SK-N-SH (cell line): Measurements from ENCODE around the gene BBOF1. TPM values are rescaled to one million over a fixed set of nuclear protein-coding genes. Genes with fewer than 3 reads are reported as not detected.

ENCODE experiments used
- CTCF ChIA-PET: fragments of 300-600, 350-600 bp; formaldehyde crosslinking; extraction: SDS; loops from one replicate; lab custom pipeline; 2021; lab: Yijun Ruan, JAX
- POLR2A ChIA-PET: fragments of 350-600 bp; sonication (Branson Sonifier 250); formaldehyde crosslinking; extraction: SDS; loops from one replicate; lab custom pipeline; 2020; ENCODE audit warnings: antibody characterized with exemption, inconsistent platforms; lab: Yijun Ruan, JAX
- DNase-seq: peaks from one replicate; pipeline ENCODE4 v3.0.0; 2012
- H2AFZ ChIP-seq: fragments of 200-600 bp; sonication (generic); 2 replicates; pipeline ENCODE4 v1.8.1; 2016; ENCODE audit warnings: antibody characterized with exemption, mild to moderate bottlenecking, low read depth
- H3F3A ChIP-seq: fragments of 200-600 bp; sonication (generic); replicated peaks from 2 replicates; pipeline ENCODE3; 2016; ENCODE audit warnings: antibody characterized with exemption, mild to moderate bottlenecking; ENCODE audit not compliant: insufficient read depth
- H3K27ac ChIP-seq, 2 experiments: fragments of 200-500 bp in 1 of 2; fragments of 200-600 bp in 1 of 2; sonication (Bioruptor generic) in 1 of 2; sonication (generic), shearing (Covaris generic) in 1 of 2; 2 replicates each; pipeline versions ENCODE4 v1.5.1 to v1.6.1; 2014 to 2016; ENCODE audit warnings: low read depth in 2 of 2, inconsistent platforms in 1 of 2, low read length in 1 of 2, mild to moderate bottlenecking in 1 of 2, mixed read lengths in 1 of 2
- H3K27me3 ChIP-seq: fragments of 200-600 bp; sonication (generic), shearing (Covaris generic); 2 replicates; pipeline ENCODE4 v1.6.1; 2016; ENCODE audit warnings: mixed run types; ENCODE audit not compliant: insufficient read depth
- H3K36me3 ChIP-seq, 2 experiments: fragments of 200-500 bp in 1 of 2; fragments of 200-600 bp in 1 of 2; sonication (Bioruptor generic) in 1 of 2; sonication (generic) in 1 of 2; replicated peaks in 1 of 2; 2 replicates each; pipeline versions ENCODE3 to v1.5.1; 2014 to 2016; ENCODE audit warnings: low read length in 1 of 2, mild to moderate bottlenecking in 1 of 2; ENCODE audit not compliant: insufficient read depth in 2 of 2, control insufficient read depth in 1 of 2
- H3K4me1 ChIP-seq, 2 experiments: fragments of 200-500 bp in 1 of 2; fragments of 200-600 bp in 1 of 2; sonication (Bioruptor generic) in 1 of 2; sonication (generic), shearing (Covaris generic) in 1 of 2; 2 replicates each; pipeline versions ENCODE4 v1.5.1 to v1.6.1; 2014 to 2016; ENCODE audit warnings: low read depth in 1 of 2, low read length in 1 of 2, mixed run types in 1 of 2; ENCODE audit not compliant: insufficient read depth in 2 of 2, control insufficient read depth in 1 of 2
- H3K4me2 ChIP-seq: fragments of 200-600 bp; sonication (generic), shearing (Covaris generic); 2 replicates; pipeline ENCODE4 v1.6.1; 2017; ENCODE audit warnings: mixed run types
- H3K4me3 ChIP-seq, 2 experiments: fragments of 200-500 bp in 1 of 2; fragments of 200-600 bp in 1 of 2; sonication (Bioruptor generic) in 1 of 2; sonication (generic), shearing (Covaris generic) in 1 of 2; 2 replicates each; pipeline versions ENCODE4 v1.5.1 to v1.8.1; 2014 to 2016; ENCODE audit warnings: low read depth in 2 of 2, inconsistent platforms in 1 of 2, low read length in 1 of 2, mild to moderate bottlenecking in 1 of 2, mixed read lengths in 1 of 2, moderate library complexity in 1 of 2
- H3K79me2 ChIP-seq: fragments of 200-600 bp; sonication (generic); 2 replicates; pipeline ENCODE4 v1.8.1; 2017; ENCODE audit warnings: mild to moderate bottlenecking; ENCODE audit not compliant: insufficient read depth
- H3K9ac ChIP-seq: fragments of 200-600 bp; sonication (generic); 2 replicates; pipeline ENCODE4 v1.6.1; 2017; ENCODE audit warnings: mixed run types
- H3K9me2 ChIP-seq: fragments of 200-600 bp; sonication (generic); 2 replicates; pipeline ENCODE4 v1.6.1; 2017; ENCODE audit warnings: mixed run types
- H3K9me3 ChIP-seq: fragments of 200-600 bp; sonication (generic); 2 replicates; pipeline ENCODE4 v1.6.1; 2017; ENCODE audit warnings: mixed run types, mild to moderate bottlenecking, moderate library complexity
- H4K20me1 ChIP-seq: fragments of 200-600 bp; sonication (generic); 2 replicates; pipeline ENCODE4 v1.6.1; 2017; ENCODE audit warnings: mild to moderate bottlenecking, mixed run types; ENCODE audit not compliant: insufficient read depth
- CHD2 ChIP-seq: fragments of 150-350 bp; IDR thresholded peaks from 2 replicates; pipeline ENCODE4 v1.6.1; 2018; ENCODE audit warnings: low read length; ENCODE audit not compliant: partially characterized antibody
- ELF1 ChIP-seq: IDR thresholded peaks from 2 replicates; pipeline ENCODE4 v1.4.0; 2012
- EZH2phosphoT487 ChIP-seq: fragments of 200-600 bp; sonication (generic); IDR thresholded peaks from 2 replicates; pipeline ENCODE4 v1.6.1; 2017; ENCODE audit warnings: low read depth, mixed run types, mild to moderate bottlenecking, antibody characterized with exemption, moderate library complexity, borderline replicate concordance
- FOXM1 ChIP-seq: IDR thresholded peaks from 2 replicates; pipeline ENCODE4 v1.4.0; 2012; ENCODE audit warnings: low read depth, mild to moderate bottlenecking
- GABPA ChIP-seq: IDR thresholded peaks from 2 replicates; pipeline ENCODE4 v1.4.0; 2012; ENCODE audit warnings: low read depth, mild to moderate bottlenecking
- GATA2 ChIP-seq: sonication (generic); formaldehyde crosslinking; IDR thresholded peaks from 2 replicates; pipeline ENCODE4 v1.5.0; 2020; ENCODE audit warnings: mild to moderate bottlenecking, missing genetic modification reagents
- IRF3 ChIP-seq: fragments of 150-350 bp; IDR thresholded peaks from 2 replicates; pipeline ENCODE4 v1.6.1; 2016; ENCODE audit warnings: mild to moderate bottlenecking, low read depth, low read length
- JUND ChIP-seq: IDR thresholded peaks from 2 replicates; pipeline ENCODE4 v1.4.0; 2012
- MEF2A ChIP-seq: IDR thresholded peaks from 2 replicates; pipeline ENCODE4 v1.4.0; 2012; ENCODE audit warnings: low read depth, borderline replicate concordance
- NRF1 ChIP-seq: IDR thresholded peaks from 2 replicates; pipeline ENCODE4 v1.6.1; 2012; ENCODE audit warnings: low read depth, mild to moderate bottlenecking, low read length
- PBX3 ChIP-seq: IDR thresholded peaks from 2 replicates; pipeline ENCODE4; 2012
- POLR2AphosphoS5 ChIP-seq: IDR thresholded peaks from 2 replicates; pipeline ENCODE4 v1.6.1; 2012; ENCODE audit warnings: low read depth, low read length
- RAD21 ChIP-seq: IDR thresholded peaks from 2 replicates; pipeline ENCODE4 v1.6.1; 2012; ENCODE audit warnings: mild to moderate bottlenecking, low read length
- REST ChIP-seq: IDR thresholded peaks from 2 replicates; pipeline ENCODE4 v1.6.1; 2012; ENCODE audit warnings: mild to moderate bottlenecking, low read depth, low read length, moderate library complexity
- RXRA ChIP-seq: IDR thresholded peaks from 2 replicates; pipeline ENCODE4 v1.4.0; 2012; ENCODE audit warnings: low read depth, mild to moderate bottlenecking, borderline replicate concordance
- SIN3A ChIP-seq: IDR thresholded peaks from 2 replicates; pipeline ENCODE4 v1.6.1; 2012; ENCODE audit warnings: low read depth, mild to moderate bottlenecking, low read length, moderate library complexity, borderline replicate concordance
- SMC3 ChIP-seq: IDR thresholded peaks from 2 replicates; pipeline ENCODE4 v1.6.1; 2012; ENCODE audit warnings: low read depth, low read length, improper control_type of control experiment
- TEAD4 ChIP-seq: IDR thresholded peaks from 2 replicates; pipeline ENCODE4 v1.4.0; 2012; ENCODE audit warnings: mild to moderate bottlenecking, borderline replicate concordance; ENCODE audit not compliant: insufficient read depth
- WGBS: methylation state at CpG from one replicate; pipeline ENCODE4 v1.1.6; 2017; ENCODE audit warnings: low lambda C conversion rate; 5-methylcytosine and 5-hydroxymethylcytosine counted together
- polyA plus RNA-seq, 3 experiments: library from polyadenylated mRNA; depleted of rRNA; stranded (reverse); fragments of >200 nt; gene quantifications; 2 replicates each; pipeline ENCODE4 v1.2.3, GENCODE V29; 2012
- TF ChIP-seq, protein P1 (sequence below): fragments of 200-600 bp; sonication (generic); IDR thresholded peaks from 2 replicates; pipeline ENCODE4 v1.6.1; 2017; ENCODE audit warnings: antibody characterized with exemption, mild to moderate bottlenecking, moderate library complexity

The BBOF1 gene
- polyA plus RNA-seq, 1 of the 3 experiments (the other 2 are of a cell fraction) = 1.9 TPM

DNA sequence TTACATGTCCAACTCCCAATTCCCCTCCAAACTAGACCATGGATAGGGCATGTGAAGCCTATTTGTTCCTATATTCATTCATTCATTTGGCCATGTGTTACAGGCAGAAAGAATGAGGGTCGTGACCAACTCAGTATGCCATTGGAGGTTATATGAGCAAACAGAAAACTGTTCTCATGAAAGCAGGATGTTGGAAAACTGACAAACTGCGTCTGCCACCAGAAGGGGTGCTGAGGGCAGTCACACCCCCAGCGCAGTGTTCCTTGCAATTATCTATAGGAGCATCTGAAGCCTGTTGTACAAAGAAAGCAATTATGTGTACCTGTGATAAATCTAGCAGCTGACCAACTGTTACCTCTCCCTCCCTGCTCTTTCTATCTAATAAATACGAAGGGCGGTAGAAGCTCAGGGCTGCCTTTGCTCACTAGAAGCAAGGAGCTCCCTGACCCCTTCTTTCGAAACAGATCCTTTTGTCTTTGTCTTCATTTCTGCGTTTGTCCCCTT, 21.2 kb upstream of the BBOF1 start:
- no peak overlapping the region for H3K4me2 ChIP-seq
- H3K27me3 ChIP-seq = no peaks in the 10 kb centered on the region
- H3K4me1 ChIP-seq = no peaks in the 10 kb centered on the region
- DNase-seq = no peak
- 87% methylated on average over 7 of the region's 7 CpGs for WGBS
- no peaks in the 10 kb centered on the region for H3K9me2 ChIP-seq
- no peaks in the 10 kb centered on the region for H4K20me1 ChIP-seq
- no peak overlapping the region for H2AFZ ChIP-seq
- peaks cover 0 to 3% of the 10 kb centered on the region in 2 experiments for H3K36me3 ChIP-seq
- no peak overlapping the region for H3K9ac ChIP-seq
- H3K79me2 ChIP-seq = no peaks in the 10 kb centered on the region
- no peaks in the 10 kb centered on the region for H3K9me3 ChIP-seq
- CTCF ChIA-PET = interaction anchor here (0.6 kb wide), 1 partner anchor 270 kb away, joined by 3 read pairs; no protein-coding TSS in a partner anchor
- TF ChIP-seq CHD2 = no peak
- no peak for TF ChIP-seq SIN3A
- TF ChIP-seq MEF2A = no peak
- TF ChIP-seq GABPA = no peak
- no peak for TF ChIP-seq SMC3
- TF ChIP-seq, all 33 proteins: peak for 0
- H3K27ac ChIP-seq = no peak overlapping the region
- H3F3A ChIP-seq = no peaks in the 10 kb centered on the region
- no peak overlapping the region for H3K4me3 ChIP-seq
- POLR2A ChIA-PET = no interaction called here

- Histone ChIP-seq H3K27me3 (no peaks in the 10 kb centered on the region), H3K9ac (no peak overlapping the region), H3K9me2 (no peaks in the 10 kb centered on the region), H2AFZ (no peak overlapping the region), H3K79me2 (no peaks in the 10 kb centered on the region), H4K20me1 (no peaks in the 10 kb centered on the region), H3K27ac (no peak overlapping the region), H3K36me3 (peaks cover 0 to 3% of the 10 kb centered on the region in 2 experiments), H3F3A (no peaks in the 10 kb centered on the region), H3K4me3 (no peak overlapping the region), H3K9me3 (no peaks in the 10 kb centered on the region), H3K4me1 (no peaks in the 10 kb centered on the region), H3K4me2 (no peak overlapping the region)
- ChIA-PET POLR2A (no interaction called here), CTCF (interaction anchor here (0.6 to 0.9 kb wide), 2 partner anchors 10 to 271 kb away, joined by 3 read pairs; no protein-coding TSS in a partner anchor)
- DNase-seq = no peak
- 72% methylated on average over 2 of the region's 2 CpGs for WGBS
- TF ChIP-seq CHD2 (no peak), REST (no peak), ELF1 (no peak), GABPA (no peak), POLR2AphosphoS5 (no peak), FOXM1 (no peak), GATA2 (CRISPR knock-in tag) (no peak), TEAD4 (no peak), RXRA (no peak), IRF3 (no peak), RAD21 (no peak), MEF2A (no peak), JUND (no peak), PBX3 (no peak), EZH2phosphoT487 (no peak), NRF1 (no peak)
- TF ChIP-seq, protein P1, sequence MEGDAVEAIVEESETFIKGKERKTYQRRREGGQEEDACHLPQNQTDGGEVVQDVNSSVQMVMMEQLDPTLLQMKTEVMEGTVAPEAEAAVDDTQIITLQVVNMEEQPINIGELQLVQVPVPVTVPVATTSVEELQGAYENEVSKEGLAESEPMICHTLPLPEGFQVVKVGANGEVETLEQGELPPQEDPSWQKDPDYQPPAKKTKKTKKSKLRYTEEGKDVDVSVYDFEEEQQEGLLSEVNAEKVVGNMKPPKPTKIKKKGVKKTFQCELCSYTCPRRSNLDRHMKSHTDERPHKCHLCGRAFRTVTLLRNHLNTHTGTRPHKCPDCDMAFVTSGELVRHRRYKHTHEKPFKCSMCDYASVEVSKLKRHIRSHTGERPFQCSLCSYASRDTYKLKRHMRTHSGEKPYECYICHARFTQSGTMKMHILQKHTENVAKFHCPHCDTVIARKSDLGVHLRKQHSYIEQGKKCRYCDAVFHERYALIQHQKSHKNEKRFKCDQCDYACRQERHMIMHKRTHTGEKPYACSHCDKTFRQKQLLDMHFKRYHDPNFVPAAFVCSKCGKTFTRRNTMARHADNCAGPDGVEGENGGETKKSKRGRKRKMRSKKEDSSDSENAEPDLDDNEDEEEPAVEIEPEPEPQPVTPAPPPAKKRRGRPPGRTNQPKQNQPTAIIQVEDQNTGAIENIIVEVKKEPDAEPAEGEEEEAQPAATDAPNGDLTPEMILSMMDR = no peak
These were observed 20.4 kb upstream of the BBOF1 start for GRCh38 chr14:73998726-73999125.
